Central memory CD4-positive, alpha-beta T cell (primary cell): ENCODE data around the gene PRADC1.
"Not testable (repeated sequence)": the region's sequence is repeated elsewhere in the genome, so short reads cannot be mapped to it uniquely, and the experiment has no call there.

ENCODE experiments used
- DNase-seq: peaks from one replicate; pipeline ENCODE4 v3.0.0; 2022
- total RNA-seq, 3 experiments: gene quantifications; one replicate each; lab custom pipeline; 2026; lab: John Stamatoyannopoulos, UW

Gene PRADC1
- 2.9 to 16.9 (median 5.8) reads per million in 3 experiments for total RNA-seq

DNA sequence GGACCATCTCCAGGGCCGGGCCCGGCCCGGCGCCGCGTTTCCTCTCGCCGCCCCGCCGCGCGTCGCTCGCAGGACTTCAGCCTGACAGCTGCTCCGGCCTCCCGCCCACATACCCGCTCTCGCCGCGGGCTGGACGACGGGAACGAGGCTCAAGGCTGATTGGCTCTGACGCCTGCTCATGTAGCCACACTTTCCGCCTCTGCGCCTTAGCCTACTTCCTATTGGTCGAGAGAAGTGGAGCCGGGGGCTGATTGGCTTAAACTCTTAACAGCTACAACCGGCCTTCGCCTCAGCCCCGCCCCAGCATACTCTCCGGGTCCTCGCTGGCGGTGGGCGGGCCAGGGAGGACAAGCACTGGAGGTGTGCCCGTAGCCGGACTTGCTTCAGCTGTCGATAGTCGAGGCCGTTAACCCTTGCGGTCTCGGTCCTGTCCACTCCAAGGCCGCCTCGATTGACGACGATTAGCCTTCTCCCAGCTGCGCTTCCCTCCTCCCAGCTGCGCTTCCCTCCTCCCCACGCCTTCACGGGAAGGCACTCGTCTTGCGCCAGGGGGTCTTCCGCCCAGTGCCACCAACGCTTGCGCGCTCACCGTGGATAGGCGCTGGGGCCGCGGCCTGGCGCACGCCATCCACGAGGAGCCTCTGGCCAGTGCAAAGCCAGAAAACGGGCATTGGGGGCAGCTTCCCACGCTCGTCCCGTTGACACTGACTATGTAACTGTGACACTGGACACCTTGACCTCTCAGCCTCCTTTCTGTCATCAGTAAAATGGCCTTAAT is at the start of gene PRADC1:
Gene PRADC1, minus strand, starts transcription at position 86 of the 778 bp plus-strand sequence. Its CDS starts 79 bp downstream, at position 7.
- peak; percentile 93 for DNase-seq

DNA sequence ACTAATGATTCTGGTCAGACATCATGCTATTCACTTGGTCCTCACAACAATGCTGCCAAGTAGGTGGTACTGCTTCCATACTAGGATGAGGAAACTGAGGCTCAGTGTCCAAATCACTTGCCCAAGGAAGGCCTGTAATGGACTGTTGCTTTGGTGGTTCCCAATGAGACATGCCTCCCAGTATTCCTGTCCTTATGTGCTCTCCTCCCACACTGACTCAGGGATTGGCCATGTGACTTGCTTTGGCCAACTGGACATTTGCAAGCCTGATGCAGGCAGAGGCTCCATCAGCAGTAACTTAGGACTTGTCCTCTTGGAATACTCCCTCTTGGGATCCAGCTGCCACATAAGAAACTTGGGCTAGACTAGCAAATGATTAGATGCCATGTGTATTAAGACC is 48.2 kb upstream of the PRADC1 start:
- no peak for DNase-seq

DNA sequence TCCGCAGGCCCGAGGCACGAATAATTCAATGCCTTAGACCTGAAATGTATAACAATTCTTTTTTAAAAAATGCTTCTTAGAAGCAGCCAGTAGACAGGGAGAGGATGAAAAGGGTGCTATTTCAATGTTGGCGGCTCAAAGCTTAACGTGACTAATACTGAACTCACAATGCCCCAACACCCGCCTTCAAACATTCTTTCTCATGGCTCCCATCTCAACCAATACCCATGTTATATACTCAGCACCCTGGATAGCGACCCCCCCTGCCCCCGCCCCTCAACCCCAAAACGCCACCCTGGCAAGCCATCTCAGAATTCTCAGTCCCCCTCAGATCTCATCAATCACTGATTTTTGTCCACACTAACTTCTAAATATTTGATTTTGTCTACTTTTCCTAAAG is 46.8 kb upstream of the PRADC1 start:
- DNase-seq, result no peak

DNA sequence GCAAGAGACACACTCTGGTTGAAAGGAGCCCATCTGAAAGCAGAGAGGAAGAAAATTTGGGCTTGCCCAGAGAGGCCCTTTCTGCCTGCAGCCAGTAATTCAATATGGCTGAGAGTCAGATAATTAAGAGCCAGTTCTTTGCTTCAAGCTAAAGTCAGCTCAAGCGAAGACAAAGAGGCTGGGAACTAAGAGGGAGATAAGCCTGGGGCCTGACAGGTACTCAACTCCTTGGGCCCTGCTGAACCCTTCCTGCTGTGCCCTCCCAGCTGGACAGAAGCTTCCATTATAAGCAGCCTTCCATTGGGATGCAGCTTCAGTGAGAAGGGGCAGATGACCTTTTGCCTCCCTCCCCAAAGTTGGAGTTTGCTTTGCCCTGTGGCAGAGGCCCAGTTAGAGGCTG is 39.2 kb upstream of the PRADC1 start:
- no peak for DNase-seq

DNA sequence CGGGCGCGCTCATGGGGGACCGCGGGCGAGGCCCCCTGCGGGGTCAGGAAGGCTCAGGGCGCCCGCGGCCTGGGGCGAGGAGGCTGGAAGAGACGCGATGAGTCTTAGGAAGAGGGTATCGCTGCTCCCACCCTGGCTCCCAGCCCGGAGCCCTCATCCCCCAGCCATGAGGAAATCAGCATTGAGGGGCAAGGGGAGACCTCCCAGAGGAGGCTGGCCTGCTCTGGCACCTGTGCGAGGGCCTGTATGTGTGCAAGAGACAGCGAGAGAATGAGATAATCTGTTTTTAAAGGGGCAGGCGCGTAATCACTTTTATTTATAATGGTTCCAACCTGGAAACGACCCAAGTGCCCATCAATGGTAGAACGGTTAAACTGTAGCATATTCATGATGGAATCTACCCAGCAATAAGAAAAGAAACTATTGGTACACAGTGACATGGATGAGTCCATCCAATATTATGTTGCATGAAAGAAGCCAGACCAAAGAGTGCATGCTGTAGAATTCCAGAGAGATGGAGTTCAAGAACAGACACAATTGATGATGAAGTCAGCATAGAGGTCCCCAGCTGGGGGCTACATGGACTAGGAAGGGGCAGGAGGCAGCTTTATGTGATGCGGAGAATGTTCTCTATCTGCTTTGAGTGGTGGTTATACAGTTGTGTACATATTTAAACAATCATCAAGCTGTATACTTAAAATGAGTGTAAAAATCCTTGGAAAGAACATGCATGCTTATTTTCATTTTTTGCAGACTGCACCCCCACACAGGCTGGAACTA is 36.8 kb upstream of the PRADC1 start:
- no peak for DNase-seq

DNA sequence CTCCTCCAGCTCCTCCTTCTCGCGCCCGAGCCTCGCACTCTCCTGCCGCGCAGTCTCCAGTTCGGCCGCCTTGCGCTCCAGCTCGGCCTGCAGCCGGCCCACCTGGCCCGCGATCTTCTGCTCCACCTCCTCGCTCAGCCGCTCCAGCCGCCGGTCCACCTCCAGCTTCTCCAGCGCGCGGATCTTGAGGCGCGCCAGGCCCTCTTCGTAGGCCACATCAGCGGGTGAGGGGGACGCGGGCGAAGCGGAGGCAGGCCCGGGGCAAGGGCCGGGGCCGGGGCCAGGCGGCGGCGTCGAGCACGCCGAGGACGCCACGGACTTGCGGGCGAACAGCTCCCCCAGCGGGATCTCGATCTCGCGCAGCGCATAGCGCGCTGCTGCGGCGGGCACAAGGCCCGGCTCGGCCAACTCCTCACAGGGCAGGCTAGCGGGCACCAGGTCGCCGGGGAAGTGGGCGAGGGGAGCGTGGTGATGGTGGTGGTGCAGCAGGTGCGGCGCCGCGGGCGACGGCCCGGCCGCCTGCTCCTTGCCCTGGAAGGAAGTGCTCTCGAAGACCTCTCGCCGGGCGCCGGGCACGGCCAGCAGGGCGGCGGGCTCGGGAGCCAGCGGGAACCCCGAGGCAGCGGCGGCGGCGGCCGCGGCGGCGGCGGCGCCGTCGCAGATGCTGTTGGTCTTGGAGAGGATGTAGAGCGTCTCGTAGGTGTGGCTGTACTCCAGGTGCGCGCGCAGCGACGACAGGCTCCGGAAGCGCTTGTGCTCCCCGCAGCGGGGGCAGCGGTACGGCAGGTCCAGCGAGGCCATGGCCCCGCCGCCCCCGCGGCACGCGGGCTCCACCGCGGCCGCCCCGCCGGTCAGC is 36.0 kb upstream of the PRADC1 start:
- DNase-seq, result peak; percentile 75

DNA sequence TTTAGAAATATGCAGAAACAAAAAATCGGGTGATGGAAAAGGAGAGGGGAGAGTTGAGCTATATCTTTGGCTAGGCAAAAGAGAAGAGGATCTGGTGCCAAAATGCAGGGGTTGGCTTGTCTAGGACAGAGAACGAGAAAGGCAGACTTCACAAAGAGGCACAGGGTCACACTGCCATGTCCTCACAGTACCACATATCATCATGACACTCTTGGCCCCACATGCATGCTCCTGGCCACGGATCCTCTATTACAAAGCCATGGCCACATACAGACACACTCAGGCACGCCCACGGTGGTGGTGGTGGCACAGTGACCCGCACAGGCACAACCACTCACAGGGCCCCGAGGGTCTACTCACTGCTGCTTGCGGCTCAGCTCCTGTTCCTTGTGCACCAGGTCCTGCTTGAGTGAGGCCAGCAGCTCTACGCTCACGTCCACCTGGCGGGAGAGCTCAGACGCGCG is 35.4 kb upstream of the PRADC1 start:
- DNase-seq, result no peak

DNA sequence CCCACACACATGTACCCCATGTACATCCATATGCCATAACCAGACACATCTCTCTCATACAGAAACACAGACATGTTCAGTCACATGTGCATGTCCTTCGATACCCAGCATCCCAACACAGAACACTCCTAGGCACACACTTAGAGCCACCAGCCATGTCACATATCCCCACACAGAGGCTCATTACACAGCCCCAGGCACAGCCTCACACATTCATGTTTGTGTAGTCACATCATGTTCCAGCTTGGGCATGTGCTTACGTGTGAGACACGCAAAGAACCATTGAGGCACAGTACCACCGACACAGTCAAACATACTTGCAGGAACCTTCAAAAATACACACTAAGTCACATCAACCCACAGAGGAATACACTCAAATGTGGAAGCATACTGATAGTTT is 34.0 kb upstream of the PRADC1 start:
- no peak for DNase-seq

DNA sequence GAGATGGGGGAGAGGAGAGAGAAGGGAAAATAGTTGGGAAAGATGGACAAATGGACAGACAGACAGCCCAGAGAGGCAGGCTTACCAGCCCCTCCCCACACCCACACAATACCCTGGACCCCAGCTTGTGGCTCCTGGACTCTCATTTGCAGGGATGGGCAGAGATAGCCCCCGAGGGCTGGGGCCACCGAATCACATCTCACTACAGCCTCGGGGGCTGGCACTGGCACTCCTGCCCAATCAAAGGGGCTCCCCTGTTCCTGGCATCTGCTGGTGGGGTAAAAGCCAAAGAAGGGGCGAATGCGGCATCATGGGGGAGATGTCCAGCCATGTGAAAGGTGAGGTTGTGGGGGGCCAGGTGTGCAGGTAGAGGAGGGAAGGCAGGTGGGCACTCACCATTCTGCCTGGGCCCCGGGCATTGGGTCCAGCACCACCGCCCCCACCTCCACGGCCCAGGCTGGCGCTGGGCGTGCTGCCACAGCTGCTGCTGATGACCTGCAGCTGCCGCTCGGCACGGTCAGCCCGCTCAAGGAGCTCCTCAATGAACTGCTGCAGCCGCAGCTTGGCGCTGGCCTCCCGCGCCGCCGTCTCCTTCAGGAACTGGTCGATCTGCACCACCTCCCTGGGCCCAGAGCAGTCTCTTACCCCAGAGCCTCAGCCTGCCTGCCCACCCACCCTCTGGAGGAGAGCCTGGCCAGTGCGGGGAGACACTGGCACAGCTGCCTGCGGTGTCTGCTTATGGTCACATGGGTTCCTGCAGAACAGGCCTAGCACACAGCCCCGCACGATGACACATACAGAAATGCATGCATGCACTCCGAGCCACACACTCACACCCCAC is 33.2 kb upstream of the PRADC1 start:
- no peak for DNase-seq

DNA sequence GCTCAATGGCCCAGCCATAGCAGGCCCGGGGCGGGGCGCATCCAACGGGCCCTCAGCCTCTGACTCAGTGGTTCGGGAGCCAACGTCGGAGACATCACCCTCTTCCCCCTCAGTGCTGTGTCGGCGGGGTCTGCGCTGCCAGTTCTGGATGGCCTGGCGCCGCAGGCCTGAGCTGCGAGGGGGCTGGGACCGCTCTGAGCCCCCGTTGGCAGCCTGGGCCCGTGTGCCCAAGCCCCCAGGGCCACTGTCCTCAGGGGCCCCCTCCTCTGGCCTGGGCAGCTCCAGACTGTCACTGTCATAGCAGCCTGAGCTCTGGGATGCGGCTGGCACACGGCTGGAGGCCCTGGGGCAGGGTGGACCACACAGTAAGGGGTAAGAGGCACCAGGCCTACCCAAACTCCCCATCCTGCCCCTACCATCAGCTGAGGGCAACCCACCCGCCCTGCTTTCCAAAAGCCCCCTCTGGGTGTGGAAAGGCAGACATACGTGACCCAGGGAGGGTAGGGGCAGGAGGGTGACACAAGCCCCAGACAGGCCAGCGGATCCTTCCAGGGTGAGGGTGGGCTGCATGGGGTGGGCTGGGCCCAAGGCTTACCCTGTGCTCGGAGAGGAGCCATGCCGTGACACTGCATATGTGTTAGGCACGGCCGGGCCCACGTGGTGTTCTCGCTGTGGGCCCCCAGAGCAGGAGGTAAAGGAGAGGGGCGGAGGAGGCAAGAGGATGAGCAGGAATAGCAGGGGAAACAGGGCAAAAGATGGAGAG is 32.4 kb upstream of the PRADC1 start:
- no peak for DNase-seq

DNA sequence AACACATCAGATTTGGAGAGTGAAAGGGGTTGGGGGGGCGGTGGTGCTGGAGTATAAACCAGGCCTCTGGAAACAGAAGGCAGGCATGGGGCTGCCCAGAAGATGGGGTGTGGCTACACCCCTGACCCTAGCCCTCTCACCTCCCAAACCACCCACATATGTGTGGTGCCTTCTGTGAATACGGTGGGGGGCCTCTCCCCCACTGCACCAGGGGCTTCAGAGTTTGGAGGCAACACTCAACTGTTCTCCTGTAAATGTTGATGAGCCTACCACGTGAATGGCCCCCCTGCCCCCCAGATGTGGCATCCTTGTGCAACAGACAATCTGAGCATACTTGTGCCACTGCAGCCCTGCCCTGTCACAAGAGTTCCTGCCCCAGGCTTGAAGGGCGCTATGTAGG is 31.7 kb upstream of the PRADC1 start:
- no peak for DNase-seq

DNA sequence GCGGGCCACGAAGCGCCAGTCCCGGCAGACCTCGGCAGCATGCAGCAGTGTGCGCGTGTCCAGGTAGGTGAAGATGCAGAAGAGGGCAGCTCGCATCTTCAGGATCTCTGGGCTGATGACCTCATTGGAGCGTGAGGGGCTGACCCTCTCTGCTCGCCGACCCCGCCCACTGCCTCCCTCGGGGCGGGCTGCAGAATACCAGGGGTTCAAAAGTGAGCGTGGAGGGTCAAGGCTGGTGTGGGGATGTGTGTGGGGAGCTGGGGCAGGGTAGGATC is 31.2 kb upstream of the PRADC1 start:
- no peak for DNase-seq

DNA sequence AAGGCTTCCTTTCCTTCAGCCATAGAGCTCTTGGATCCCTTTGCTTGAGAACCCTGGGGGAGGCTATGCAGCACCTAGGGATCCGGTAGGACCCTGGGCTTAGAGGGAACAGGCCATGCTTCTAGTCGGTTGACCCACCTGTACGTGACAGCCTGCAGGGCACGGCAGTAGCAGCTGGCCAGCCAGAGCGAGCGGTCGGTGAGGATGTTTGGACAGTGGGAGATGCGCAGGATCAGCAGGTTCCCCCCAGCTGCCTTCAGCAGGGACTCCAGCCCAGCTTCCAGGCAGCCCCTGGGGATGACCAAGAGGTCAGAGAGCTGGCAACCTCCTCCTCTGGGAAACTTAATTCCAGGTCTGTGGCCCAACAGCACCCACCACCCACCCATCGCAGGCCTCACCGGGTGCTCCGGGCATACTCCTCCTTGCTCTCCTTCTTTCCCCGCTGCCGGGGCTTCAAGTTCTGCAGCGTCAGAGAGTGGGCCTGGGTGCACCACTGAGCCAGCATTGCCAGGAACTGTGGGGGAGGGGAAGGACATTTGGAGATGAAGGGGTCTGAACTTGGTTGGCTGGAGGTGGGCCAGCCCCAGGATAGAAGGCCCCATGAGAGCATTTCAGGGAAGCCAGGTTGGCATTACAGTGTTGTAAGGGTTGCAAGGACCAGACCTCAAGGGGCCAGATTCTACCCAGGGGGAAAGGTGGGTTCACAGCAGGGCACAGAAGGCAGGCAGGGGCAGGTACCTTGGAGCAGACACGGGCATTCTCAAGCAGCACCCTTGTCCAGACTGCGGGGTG is 30.7 kb upstream of the PRADC1 start:
- DNase-seq, result no peak

DNA sequence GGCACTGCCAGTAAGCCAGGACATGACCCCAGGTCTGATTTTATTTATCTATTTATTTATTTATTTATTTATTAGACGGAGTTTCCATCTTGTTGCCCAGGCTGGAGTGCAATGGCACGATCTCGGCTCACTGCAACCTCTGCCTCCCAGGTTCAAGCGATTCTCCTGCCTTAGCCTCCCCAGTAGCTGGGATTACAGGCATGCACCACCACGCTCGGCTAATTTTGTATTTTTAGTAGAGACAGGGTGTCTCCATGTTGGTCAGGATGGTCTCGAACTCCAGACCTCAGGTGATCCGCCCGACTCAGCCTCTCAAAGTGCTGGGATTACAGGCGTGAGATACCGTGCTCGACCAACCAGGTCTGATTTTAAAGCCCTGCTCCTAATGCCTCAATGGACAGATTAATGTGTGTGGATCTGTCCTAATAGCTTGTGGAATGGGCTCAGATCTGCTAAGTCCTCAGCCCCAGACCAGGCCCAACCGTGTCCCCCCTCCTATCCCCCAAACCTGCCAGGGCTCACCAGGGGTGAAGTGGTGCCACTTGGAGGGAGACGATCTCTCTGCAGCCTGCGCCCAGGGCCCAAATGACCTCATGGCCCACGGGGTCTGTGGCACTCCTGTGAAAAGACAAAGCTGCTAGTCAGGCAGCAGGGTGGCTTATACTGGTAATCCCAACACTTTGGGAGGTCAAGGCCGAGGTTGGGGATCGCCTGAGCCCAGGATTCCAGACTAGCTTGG is 29.8 kb upstream of the PRADC1 start:
- not testable (repeated sequence) for DNase-seq

DNA sequence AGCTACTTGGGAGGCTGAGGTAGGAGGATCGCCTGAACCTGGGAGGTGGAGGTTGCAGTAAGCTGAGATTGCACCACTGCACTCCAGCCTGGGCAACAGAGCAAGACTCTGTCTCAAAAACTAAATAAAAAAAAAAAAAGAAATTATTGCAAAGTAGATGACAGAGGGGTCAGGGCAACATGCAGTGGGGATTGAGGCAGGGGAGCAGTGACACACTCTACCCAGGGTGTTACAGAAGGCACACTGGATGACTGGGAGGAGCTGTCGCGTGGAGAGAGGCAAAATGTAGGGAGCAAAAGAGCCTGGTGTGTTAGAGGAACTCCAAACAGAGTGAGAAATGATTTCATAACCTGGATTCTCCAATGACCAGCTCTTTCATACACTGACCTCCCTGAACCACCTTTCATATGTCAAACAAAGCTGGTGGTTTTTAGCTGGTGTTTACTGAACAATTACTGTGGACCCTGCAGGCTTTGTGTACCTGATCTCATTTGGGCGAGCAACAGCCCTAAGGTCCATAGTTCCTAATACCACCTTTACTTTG is 29.1 kb upstream of the PRADC1 start:
- no peak for DNase-seq

DNA sequence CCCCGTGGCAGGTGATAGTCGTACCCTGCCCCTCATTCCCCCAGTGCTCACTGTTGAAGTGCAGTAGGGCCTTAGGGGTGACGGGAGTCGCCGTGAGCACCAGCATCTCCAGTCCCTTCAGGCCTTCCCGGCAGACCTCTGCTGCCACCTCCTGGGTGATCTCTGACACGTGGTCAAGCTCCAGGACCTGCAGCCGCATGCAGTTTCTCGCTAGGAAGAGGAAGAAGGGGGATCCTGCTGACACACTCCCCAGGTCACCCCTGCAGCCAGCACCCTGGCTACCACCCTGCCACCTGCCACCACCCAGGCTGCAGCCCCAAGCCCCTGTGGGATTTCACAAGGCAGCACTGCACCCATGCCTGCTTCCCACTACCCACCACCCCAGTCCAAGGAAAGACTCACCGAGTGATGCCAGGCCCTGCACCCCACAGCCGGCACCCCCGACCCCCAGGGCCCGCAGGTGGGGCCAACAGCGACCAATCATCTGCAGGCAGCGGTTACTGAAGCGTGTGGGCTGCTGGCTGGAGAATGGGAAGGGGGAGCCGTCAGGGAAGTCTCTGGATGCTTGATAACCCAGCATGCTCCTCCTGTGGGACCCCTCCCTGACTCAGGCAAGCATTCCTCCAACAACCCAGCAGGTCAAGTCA is 27.4 kb upstream of the PRADC1 start:
- DNase-seq, result no peak

DNA sequence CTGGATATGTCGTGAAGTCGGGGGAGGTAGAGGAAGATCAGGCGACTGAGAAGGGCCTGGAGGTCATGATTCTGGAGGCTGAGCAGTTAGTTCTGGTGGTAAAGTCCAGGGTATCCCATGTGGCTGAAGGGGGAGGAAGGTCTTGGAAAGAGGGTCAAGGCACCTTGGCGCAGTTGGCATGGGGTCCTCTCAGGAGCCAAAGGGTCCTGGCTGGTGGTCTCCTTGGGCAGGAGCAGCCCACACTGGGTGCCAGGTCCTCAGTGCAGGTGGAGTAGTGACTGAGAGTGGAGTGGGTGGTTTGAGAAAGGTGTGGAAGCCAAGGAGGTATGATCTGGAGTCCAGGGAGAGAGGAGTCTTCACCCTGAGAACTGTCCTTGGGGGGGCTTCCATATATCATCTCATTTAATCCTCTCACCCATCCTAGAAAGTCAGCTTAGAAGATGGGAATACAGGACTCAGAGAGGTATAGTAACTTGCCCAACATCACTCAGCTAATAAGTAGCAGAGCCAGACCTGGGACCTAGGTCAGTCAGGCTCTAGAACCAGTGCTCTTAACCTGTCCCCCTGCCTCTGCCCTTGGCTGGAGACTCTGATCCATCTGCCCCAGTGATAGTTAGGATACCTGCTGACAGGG is 26.8 kb upstream of the PRADC1 start:
- DNase-seq, result no peak

DNA sequence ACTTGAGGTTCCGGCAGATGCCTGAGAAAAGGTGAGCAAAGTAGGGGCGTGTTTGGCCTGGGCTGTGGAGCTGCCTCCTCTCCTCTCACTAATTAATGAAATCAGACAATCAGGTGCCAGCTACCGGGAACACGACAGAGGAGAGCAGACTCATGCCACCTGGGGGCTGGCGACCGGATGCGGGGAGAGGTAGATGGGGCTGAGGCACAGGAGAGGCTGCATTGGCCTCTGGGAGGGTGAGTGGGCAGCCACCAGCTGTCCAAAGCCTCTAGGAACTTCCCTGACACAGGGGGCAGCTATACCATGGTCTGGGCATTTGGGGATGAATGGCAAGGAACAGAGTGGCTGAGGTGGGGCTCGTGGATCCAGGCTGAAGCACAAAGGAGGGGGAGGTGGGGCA is 26.2 kb upstream of the PRADC1 start:
- no peak for DNase-seq

DNA sequence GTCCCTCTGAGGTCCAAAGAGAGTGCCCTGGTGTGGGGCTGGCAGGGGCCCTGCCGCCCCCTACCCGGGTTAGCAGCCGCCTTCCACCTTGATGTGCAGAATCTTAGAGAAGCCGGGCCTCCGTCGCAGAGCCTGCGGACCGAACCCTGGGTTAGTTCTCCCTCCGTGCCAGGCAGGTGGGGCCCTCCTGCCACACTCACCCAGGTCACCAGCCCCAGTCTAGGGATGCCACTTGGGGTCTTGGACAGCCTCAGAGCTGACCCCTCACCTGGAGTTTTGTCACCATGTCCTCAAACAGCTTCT is 25.8 kb upstream of the PRADC1 start:
- DNase-seq, result no peak
